Measurements from ENCODE around the gene MVK.

MVK gene

GRCh38 chr12:109598428-109598854, 24.8 kb downstream of the MVK start:
- no peaks in the 10 kb centered on the region for H4K20me1 ChIP-seq (ENCODE audit: insufficient read depth, low read length)
- no peaks in the 10 kb centered on the region for H3K4me1 ChIP-seq (ENCODE audit: insufficient read depth, low read length, severe bottlenecking)
- H3K9me3 ChIP-seq (ENCODE audit: low read length) = no peaks in the 10 kb centered on the region
- H3K4me2 ChIP-seq (ENCODE audit: low read length) = no peak overlapping the region
- H3F3A ChIP-seq (ENCODE audit: insufficient read depth, low read length) = no peaks in the 10 kb centered on the region
- no peaks in the 10 kb centered on the region for H3K36me3 ChIP-seq (ENCODE audit: insufficient read depth, low read length)
- TF ChIP-seq CTCF (IDR thresholded peaks at IDR 0.05; ENCODE audit: low read length) = no peak
- no peak for TF ChIP-seq EZH2 (IDR thresholded peaks at IDR 0.05; ENCODE audit: borderline replicate concordance, low read length)
- no peak overlapping the region for H3K9ac ChIP-seq (ENCODE audit: low read length)
- H3K27ac ChIP-seq (ENCODE audit: low read depth, low read length, poor library complexity, severe bottlenecking) = no peak overlapping the region
- H3K79me2 ChIP-seq (ENCODE audit: insufficient read depth, low read length) = no peaks in the 10 kb centered on the region
- no peak overlapping the region for H3K4me3 ChIP-seq (ENCODE audit: low read depth, low read length, poor library complexity, severe bottlenecking)
- H2AFZ ChIP-seq (ENCODE audit: low read length) = no peak overlapping the region
- no peaks in the 10 kb centered on the region for H3K9me2 ChIP-seq (ENCODE audit: low read depth, low read length)
- no peaks in the 10 kb centered on the region for H3K27me3 ChIP-seq (ENCODE audit: insufficient read depth, low read length)

GRCh38 chr12:109599087-109599486, 25.5 kb downstream of the MVK start:
- Histone ChIP-seq H3K27me3 (ENCODE audit: insufficient read depth, low read length) (no peaks in the 10 kb centered on the region), H4K20me1 (ENCODE audit: insufficient read depth, low read length) (no peaks in the 10 kb centered on the region), H3K4me3 (ENCODE audit: low read depth, low read length, poor library complexity, severe bottlenecking) (no peak overlapping the region), H2AFZ (ENCODE audit: low read length) (no peak overlapping the region), H3K27ac (ENCODE audit: low read depth, low read length, poor library complexity, severe bottlenecking) (no peak overlapping the region), H3K9me2 (ENCODE audit: low read depth, low read length) (no peaks in the 10 kb centered on the region), H3K9ac (ENCODE audit: low read length) (no peak overlapping the region), H3K4me1 (ENCODE audit: insufficient read depth, low read length, severe bottlenecking) (no peaks in the 10 kb centered on the region), H3K79me2 (ENCODE audit: insufficient read depth, low read length) (no peaks in the 10 kb centered on the region), H3K4me2 (ENCODE audit: low read length) (no peak overlapping the region), H3K36me3 (ENCODE audit: insufficient read depth, low read length) (no peaks in the 10 kb centered on the region), H3F3A (ENCODE audit: insufficient read depth, low read length) (no peaks in the 10 kb centered on the region), H3K9me3 (ENCODE audit: low read length) (no peaks in the 10 kb centered on the region)
- TF ChIP-seq EZH2 (IDR thresholded peaks at IDR 0.05; ENCODE audit: borderline replicate concordance, low read length) = no peak
- no peak for TF ChIP-seq CTCF (IDR thresholded peaks at IDR 0.05; ENCODE audit: low read length)

GRCh38 chr12:109600481-109600880, 26.9 kb downstream of the MVK start:
- Histone ChIP-seq H3K9me2 (ENCODE audit: low read depth, low read length) (no peaks in the 10 kb centered on the region), H3K27me3 (ENCODE audit: insufficient read depth, low read length) (no peaks in the 10 kb centered on the region), H3K36me3 (ENCODE audit: insufficient read depth, low read length) (no peaks in the 10 kb centered on the region), H3K79me2 (ENCODE audit: insufficient read depth, low read length) (no peaks in the 10 kb centered on the region), H3K4me1 (ENCODE audit: insufficient read depth, low read length, severe bottlenecking) (no peaks in the 10 kb centered on the region), H3K4me2 (ENCODE audit: low read length) (no peak overlapping the region), H2AFZ (ENCODE audit: low read length) (no peak overlapping the region), H3K27ac (ENCODE audit: low read depth, low read length, poor library complexity, severe bottlenecking) (no peak overlapping the region), H4K20me1 (ENCODE audit: insufficient read depth, low read length) (no peaks in the 10 kb centered on the region), H3K9me3 (ENCODE audit: low read length) (no peaks in the 10 kb centered on the region), H3K4me3 (ENCODE audit: low read depth, low read length, poor library complexity, severe bottlenecking) (no peak overlapping the region), H3F3A (ENCODE audit: insufficient read depth, low read length) (no peaks in the 10 kb centered on the region), H3K9ac (ENCODE audit: low read length) (no peak overlapping the region)
- TF ChIP-seq EZH2 (IDR thresholded peaks at IDR 0.05; ENCODE audit: borderline replicate concordance, low read length) (no peak), CTCF (IDR thresholded peaks at IDR 0.05; ENCODE audit: low read length) (no peak)

All from OCI-LY1 (cell line).